K562 (cell line): ENCODE measurements around the gene DRD2. TPM values are rescaled to one million over a fixed set of nuclear protein-coding genes. Genes with fewer than 3 reads are reported as not detected.

ENCODE experiments used
- ATAC-seq: fragments of 200-7000 bp; cut with Tn5 transposase; 3 replicates; pipeline ENCODE4 v1.9.1; 2020; ENCODE audit warnings: moderate library complexity
- BruUV-seq: library from RNA; stranded (reverse); fragments of 400-500 nt; replicated peaks from 2 replicates; lab custom pipeline; 2021; lab: Mats Ljungman, UMichigan
- CTCF ChIA-PET: fragments of 300-600 bp; formaldehyde crosslinking; extraction: SDS; loops from one replicate; lab custom pipeline; 2021; ENCODE audit warnings: low intra/inter-chr PET ratio; lab: Yijun Ruan, JAX
- POLR2A ChIA-PET: fragments of 300-600, 350-650 bp; sonication (Branson Sonifier 250); formaldehyde crosslinking; extraction: SDS; loops from one replicate; lab custom pipeline; 2021; ENCODE audit warnings: antibody characterized with exemption, inconsistent platforms; lab: Yijun Ruan, JAX
- DNase-seq, 4 experiments: peaks; one replicate each; pipeline versions ENCODE4 v3.0.0 to v3.0.0-alpha.2; 2011 to 2018; ENCODE audit warnings: low spot score in 3 of 4, mixed read lengths in 3 of 4; ENCODE audit errors: extremely low read depth in 1 of 4
- FAIRE-seq: peaks from 2 replicates; lab custom pipeline; 2011; peaks lifted over from hg19 to GRCh38; lab: Jason Lieb, UNC
- H2AFZ ChIP-seq: 2 replicates; pipeline ENCODE4 v1.6.0; 2011; ENCODE audit warnings: low read depth, low read length, control low read depth, inconsistent platforms
- H3K27ac ChIP-seq: fragments of 200-600 bp; 3 replicates; pipeline ENCODE4 v1.8.0; 2011; ENCODE audit warnings: low read depth, mild to moderate bottlenecking, control low read depth, inconsistent platforms, low read length, moderate library complexity, mixed read lengths; ENCODE audit errors: extremely low read depth
- H3K27me3 ChIP-seq, 2 experiments: fragments of 300-600 bp in 1 of 2; 2 replicates in 1 of 2; 3 replicates in 1 of 2; pipeline versions ENCODE4 v1.6.0 to v1.8.0; 2011; ENCODE audit warnings: inconsistent platforms in 2 of 2, low read length in 2 of 2, mild to moderate bottlenecking in 1 of 2, mixed read lengths in 1 of 2, moderate library complexity in 1 of 2; ENCODE audit not compliant: control insufficient read depth in 2 of 2, insufficient read depth in 2 of 2
- H3K36me3 ChIP-seq: fragments of 300-600 bp; 3 replicates; pipeline ENCODE4 v1.8.0; 2011; ENCODE audit warnings: mild to moderate bottlenecking, low read length, inconsistent platforms; ENCODE audit not compliant: control insufficient read depth, insufficient read depth
- H3K4me1 ChIP-seq, 2 experiments: fragments of 200-600 bp in 1 of 2; replicated peaks in 1 of 2; 2 replicates in 1 of 2; 3 replicates in 1 of 2; pipeline versions ENCODE4 v1.5.1 to v1.8.0; 2011; ENCODE audit warnings: inconsistent platforms in 2 of 2, low read length in 2 of 2, mild to moderate bottlenecking in 1 of 2, mixed read lengths in 1 of 2, moderate library complexity in 1 of 2; ENCODE audit not compliant: control insufficient read depth in 2 of 2, insufficient read depth in 2 of 2
- H3K4me2 ChIP-seq: 2 replicates; pipeline ENCODE4 v1.6.1; 2011; ENCODE audit warnings: low read length, control low read depth, inconsistent platforms, mixed read lengths; ENCODE audit not compliant: insufficient read depth
- H3K4me3 ChIP-seq: fragments of 200-600 bp; sonication (generic), shearing (Covaris generic); 2 replicates; pipeline ENCODE4 v1.5.1; 2016; ENCODE audit warnings: control low read depth, inconsistent platforms
- H3K79me2 ChIP-seq: fragments of 200-600 bp; 3 replicates; pipeline ENCODE4 v1.8.0; 2011; ENCODE audit warnings: low read length, inconsistent platforms; ENCODE audit not compliant: control insufficient read depth, insufficient read depth
- H3K9ac ChIP-seq, 2 experiments: 2 replicates each; pipeline versions ENCODE4 v1.6.0 to v1.6.1; 2011; ENCODE audit warnings: low read depth in 2 of 2, low read length in 2 of 2, control low read depth in 1 of 2, inconsistent platforms in 1 of 2, mild to moderate bottlenecking in 1 of 2, mixed read lengths in 1 of 2; ENCODE audit not compliant: insufficient read depth in 1 of 2
- H3K9me1 ChIP-seq: one replicate; pipeline ENCODE4 v1.6.0; 2011; ENCODE audit warnings: inconsistent platforms, mild to moderate bottlenecking, low read length, moderate library complexity; ENCODE audit not compliant: control insufficient read depth, insufficient read depth
- H3K9me3 ChIP-seq: replicated peaks from 2 replicates; pipeline ENCODE4 v1.5.1; 2011; ENCODE audit warnings: low read depth, low read length, inconsistent platforms; ENCODE audit not compliant: control insufficient read depth, insufficient read depth
- H4K20me1 ChIP-seq: replicated peaks from 2 replicates; pipeline ENCODE4 v1.6.1; 2011; ENCODE audit warnings: low read length, inconsistent platforms, mixed read lengths; ENCODE audit not compliant: control insufficient read depth, insufficient read depth
- CBFA2T2 ChIP-seq: fragments of 450-650 bp; conservative IDR thresholded peaks from 2 replicates; pipeline ENCODE4 v1.6.1; 2017; ENCODE audit warnings: mild to moderate bottlenecking
- DACH1 ChIP-seq: fragments of 450-650 bp; IDR thresholded peaks from 2 replicates; pipeline ENCODE4 v1.6.1; 2018; ENCODE audit not compliant: partially characterized antibody
- MECOM ChIP-seq: fragments of 250-450 bp; sonication (Bioruptor Pico); IDR thresholded peaks from 2 replicates; pipeline ENCODE4 v1.8.0; 2022; ENCODE audit warnings: inconsistent platforms
- NONO ChIP-seq, 2 experiments: fragments of 200-400 bp in 1 of 2; fragments of 450-650 bp in 1 of 2; formaldehyde crosslinking in 1 of 2; IDR thresholded peaks; 2 replicates each; pipeline ENCODE4 v1.6.1; 2017; ENCODE audit warnings: low read depth in 2 of 2, mild to moderate bottlenecking in 2 of 2, moderate library complexity in 2 of 2, low read length in 1 of 2
- TAL1 ChIP-seq: fragments of 450-650 bp; IDR thresholded peaks from 2 replicates; pipeline ENCODE4 v1.6.1; 2016; ENCODE audit warnings: mild to moderate bottlenecking
- TFAM ChIP-seq: fragments of 250-450 bp; sonication (Bioruptor Pico); conservative IDR thresholded peaks from 2 replicates; pipeline ENCODE4 v1.5.0; 2021; ENCODE audit warnings: mild to moderate bottlenecking, moderate library complexity
- ZNF232 ChIP-seq: sonication (generic); formaldehyde crosslinking; IDR thresholded peaks from 2 replicates; pipeline ENCODE4 v1.8.0; 2022; ENCODE audit warnings: mild to moderate bottlenecking, missing genetic modification reagents
- ZNF24 ChIP-seq: fragments of 450-650 bp; IDR thresholded peaks from 2 replicates; pipeline ENCODE4 v1.6.1; 2016
- ZNF263 ChIP-seq: sonication (generic); formaldehyde crosslinking; IDR thresholded peaks from 2 replicates; pipeline ENCODE4 v1.8.0; 2022; ENCODE audit warnings: mild to moderate bottlenecking, missing genetic modification reagents, borderline replicate concordance
- WGBS: fragments of 100-300 bp; shearing (Covaris generic); methylation state at CpG from one replicate; pipeline ENCODE4 v1.1.6; 2016; ENCODE audit warnings: low coverage, mixed read lengths; ENCODE audit not compliant: insufficient coverage; ENCODE audit errors: missing lambda C conversion rate; 5-methylcytosine and 5-hydroxymethylcytosine counted together
- in situ Hi-C: fragments of 300-500 bp; cut with MboI; formaldehyde crosslinking; loops from 4 replicates; pipeline ENCODE4 v1.15.0; 2018; ENCODE audit warnings: inconsistent platforms, mixed read lengths
- intact Hi-C: fragments of 100-400 bp; cut with micrococcal nuclease; formaldehyde crosslinking; loops from 2 replicates; pipeline ENCODE4 v1.14.2; 2022
- polyA plus RNA-seq, 8 experiments: library from polyadenylated mRNA; depleted of rRNA in 4 of 8; stranded (reverse) in 5 of 8; unstranded in 3 of 8; fragments of >200 nt; fragmentation: Nextera tagmentation in 2 of 8; fragmentation: Illumina TruSeq in 1 of 8; extraction: Ambion mirVana in 2 of 8; extraction: Trizol in 1 of 8; gene quantifications; 2 replicates each; pipeline versions ENCODE4 v1.2.1 to v1.2.3, GENCODE V29; 2011 to 2014; ENCODE audit warnings: inconsistent platforms in 1 of 8, missing spikeins in 1 of 8
- total RNA-seq, 7 experiments: library from RNA; depleted of rRNA in 6 of 7; stranded (reverse); fragments of >200 nt in 6 of 7; fragmentation: Illumina TruSeq in 2 of 7; extraction: Trizol in 2 of 7; gene quantifications; 2 replicates each; pipeline versions ENCODE4 v1.2.1 to v1.2.3, GENCODE V29; 2011 to 2021; ENCODE audit warnings: low replicate concordance in 1 of 7

The DRD2 gene
- total and polyA plus RNA-seq, 9 of the 15 experiments (the other 6 are each of a cell fraction or from before 2014, with no cell fraction given), result not detected

DNA sequence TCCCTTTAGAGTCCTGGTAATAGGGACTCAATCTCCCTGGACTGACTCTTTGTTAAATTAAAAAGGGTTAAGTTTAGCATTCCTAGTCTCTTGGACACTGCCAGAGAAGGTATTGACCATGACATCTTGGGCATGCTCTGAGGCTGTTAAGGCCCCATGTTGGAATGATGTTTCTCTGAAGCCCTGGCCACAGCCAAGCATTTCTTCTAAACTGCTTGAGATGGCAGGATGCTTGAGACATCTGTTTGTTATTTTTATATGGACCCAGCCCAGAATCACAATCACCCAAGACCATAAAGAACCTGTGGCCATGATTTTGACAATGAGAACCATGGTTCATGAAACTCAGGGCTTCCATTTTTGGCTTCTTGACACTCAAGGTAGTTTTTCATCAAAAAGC lies 93.1 kb downstream of the DRD2 start (continued):
- TF ChIP-seq TAL1 (no peak), MECOM (CRISPR knock-in tag) (no peak), CBFA2T2 (no peak)

DNA sequence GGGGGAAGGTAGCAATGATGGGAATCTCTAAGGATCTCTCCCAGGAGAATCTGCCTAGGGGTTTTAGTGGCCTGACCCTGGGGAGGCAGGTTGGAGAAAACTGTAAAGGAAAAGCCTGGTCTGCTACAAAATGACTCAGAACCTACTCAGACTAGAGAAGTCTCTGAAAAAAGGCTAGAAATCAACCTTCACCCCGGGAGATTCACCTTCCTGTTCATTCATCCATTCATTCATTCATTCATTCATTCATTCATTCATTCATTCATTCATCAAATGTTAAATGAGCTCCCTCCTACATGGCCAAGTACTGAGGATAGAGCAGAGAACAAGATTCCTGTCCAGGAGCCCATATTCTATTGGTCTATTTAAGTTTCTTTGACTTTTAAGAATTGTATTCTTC lies 96.5 kb downstream of the DRD2 start:
- intact Hi-C loops, result no loop called here
- no peak overlapping the region for H2AFZ ChIP-seq
- TF ChIP-seq DACH1 (no peak), NONO (IDR thresholded peaks at IDR 0.05; ENCODE audit: low read depth in 2 of 2, low read length in 1 of 2) (no peak), ZNF232 (CRISPR knock-in tag) (no peak), TFAM (CRISPR knock-in tag) (no peak), ZNF263 (no peak), ZNF24 (peak; percentile 77)
- ATAC-seq (no peak), DNase-seq (no peak), FAIRE-seq (no peak)
- H3K4me3 ChIP-seq, result no peak overlapping the region
- 0% methylated on average over 1 of the region's 1 CpG for WGBS
- H3K79me2 ChIP-seq, result no peaks in the 10 kb centered on the region
- ChIA-PET POLR2A (interaction anchor here (0.6 to 0.8 kb wide), 2 partner anchors 11 to 20 kb away, joined by 3 to 4 read pairs; no protein-coding TSS in a partner anchor), CTCF (no interaction called here)
- no peaks in the 10 kb centered on the region for H3K9me1 ChIP-seq
- peaks cover 0 to 3% of the 10 kb centered on the region in 2 experiments; a peak in 2 of 5 replicates for H3K4me1 ChIP-seq
- H3K9me3 ChIP-seq, result no peaks in the 10 kb centered on the region
- no peaks in the 10 kb centered on the region for H3K36me3 ChIP-seq
- BruUV-seq, result no TSS peak
- H3K27me3 ChIP-seq, result no peaks in the 10 kb centered on the region
- in situ Hi-C loops, result no loop called here
- no peak overlapping the region for H3K9ac ChIP-seq
- no peak overlapping the region for H3K27ac ChIP-seq
- H3K4me2 ChIP-seq, result no peak overlapping the region
- no peaks in the 10 kb centered on the region for H4K20me1 ChIP-seq
